IPS-NIHi7 (cell line): ENCODE measurements around the gene KIF1A.
"Not testable (repeated sequence)": the region's sequence is repeated elsewhere in the genome, so short reads cannot be mapped to it uniquely, and the experiment has no call there.

ENCODE experiments used
- DNase-seq: peaks from one replicate; pipeline ENCODE4 v3.0.0; 2012; ENCODE audit warnings: mixed read lengths; ENCODE audit errors: extremely low spot score

The KIF1A gene

GRCh38 chr2:240787521-240788472, 32.2 kb downstream of the KIF1A start:
- DNase-seq = no peak

DNA sequence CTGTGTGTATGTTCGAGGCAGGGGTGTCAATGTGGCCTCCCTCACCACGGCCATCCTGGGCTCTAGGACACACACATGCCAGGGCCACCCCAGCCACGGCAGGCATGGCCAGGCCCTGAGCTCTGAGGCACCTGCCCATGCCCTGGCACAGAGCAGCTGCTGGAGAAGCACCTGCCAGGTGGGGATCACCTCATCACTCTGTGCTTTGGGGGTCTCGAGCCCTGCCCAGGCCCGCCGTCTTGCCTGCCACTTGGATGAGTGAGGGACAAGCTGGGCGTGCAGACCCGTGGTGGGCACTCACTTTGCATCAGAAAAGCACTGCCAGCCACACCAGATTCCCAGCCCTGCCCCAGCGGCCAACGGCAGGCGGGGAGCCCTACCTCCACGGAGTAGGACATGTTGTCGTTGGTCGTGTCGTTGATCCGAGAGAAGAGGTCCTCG, 33.1 kb downstream of the KIF1A start:
- DNase-seq = no peak

DNA sequence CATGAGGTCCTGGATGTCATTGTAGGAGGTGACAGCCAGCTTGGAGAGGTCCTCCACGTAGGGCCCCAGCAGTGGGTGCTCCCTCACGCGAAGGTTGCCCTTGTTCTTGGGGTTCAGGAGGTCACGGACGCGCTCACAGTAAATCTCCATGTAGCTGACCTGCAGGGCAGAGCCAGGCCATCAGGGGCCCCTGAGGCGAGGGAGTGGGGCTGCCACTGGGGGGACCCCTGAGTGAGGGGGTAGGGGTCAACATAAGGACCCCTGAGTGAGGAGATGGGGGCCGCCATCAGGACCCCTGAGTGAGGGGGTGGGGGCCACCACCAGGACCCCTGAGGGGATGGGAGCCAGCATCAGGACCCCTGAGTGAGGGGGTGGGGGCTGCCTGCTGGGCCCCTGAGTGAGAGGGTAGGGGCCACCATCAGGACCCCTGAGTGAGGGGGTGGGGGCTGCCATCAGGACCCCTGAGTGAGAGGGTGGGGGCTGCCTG, 33.6 kb downstream of the KIF1A start:
- DNase-seq = no peak

DNA sequence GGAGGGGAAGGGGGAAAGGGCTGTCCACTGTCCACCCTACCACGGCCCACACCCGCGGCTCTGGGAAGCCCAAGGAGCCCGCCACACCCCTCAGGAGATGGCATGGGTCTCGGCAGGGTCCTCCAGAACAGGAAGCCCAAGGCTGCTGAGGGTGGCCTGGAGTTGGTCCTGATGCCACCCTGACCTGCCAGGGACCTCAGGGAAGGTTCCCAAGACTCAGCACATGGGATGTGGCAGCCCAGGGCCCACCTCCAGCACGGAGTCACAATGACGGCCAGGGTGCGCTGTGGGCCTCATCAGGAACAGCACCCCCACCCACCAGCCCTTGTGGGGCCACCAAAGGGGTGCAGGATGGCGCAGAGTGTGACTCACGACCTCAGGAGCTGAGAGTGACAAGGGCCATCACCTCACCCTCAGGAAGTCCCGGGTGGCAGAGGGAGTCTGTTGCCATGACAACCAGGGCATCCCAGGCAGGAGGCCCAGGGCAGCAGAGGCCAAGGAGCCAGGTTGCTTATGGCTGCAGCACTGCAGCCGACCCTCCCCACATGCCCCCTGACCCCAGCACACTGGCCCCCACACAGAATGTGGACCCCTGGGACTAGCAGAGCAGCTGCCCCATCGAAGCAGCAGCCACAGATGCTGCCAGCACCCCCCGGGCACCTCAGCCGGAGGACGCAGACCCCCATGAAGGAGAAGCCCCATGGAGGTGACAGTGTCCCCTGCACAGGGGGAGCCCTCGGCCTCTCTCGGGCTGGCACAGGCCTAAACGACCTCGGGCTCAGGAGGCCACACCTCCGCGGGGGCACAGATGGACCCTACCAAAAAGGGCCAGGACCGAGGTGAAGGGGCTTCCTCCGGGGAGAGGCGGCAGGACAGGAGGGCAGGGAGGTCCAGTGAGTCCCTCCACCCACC, 34.3 kb downstream of the KIF1A start:
- DNase-seq = no peak

DNA sequence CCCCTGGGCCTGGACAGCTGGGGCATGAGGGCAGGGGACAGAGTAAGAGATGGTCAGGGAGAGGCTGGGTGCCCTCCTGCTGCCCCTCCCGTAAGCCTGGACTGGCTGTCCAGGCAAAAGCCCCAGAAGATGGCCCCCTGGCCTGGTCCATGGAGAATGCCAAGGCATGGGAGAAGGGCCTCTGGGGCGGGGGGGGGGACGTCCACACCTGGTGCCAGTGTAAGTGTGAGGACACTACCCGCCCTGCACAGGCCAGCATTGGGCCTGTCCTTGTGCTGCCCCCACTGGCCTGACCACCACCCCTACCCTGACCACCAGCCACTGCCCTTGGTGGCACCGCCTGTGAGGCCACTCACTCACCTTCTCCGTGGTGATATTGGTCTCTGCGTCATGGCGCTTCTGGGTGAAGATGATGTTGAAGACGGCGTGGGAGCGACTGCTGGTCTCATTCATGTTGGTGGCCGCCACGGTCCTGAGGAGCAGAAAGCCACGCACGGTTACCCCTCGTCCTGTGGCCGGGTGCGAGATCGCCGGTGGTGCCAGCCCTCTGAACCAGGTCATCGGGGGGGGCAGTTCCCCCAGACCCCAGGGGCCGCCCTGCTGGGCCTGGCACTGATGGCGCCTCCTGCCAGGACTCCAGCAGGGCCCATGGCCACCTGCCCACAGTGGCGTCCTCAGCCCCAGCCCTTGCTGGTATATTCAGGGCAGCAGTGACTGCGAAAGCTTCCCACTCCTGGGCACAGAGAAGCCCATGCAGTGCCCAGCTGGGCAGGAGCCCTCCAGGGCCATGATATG, 35.2 kb downstream of the KIF1A start:
- DNase-seq = no peak

- no peak for DNase-seq
These were observed 36.0 kb downstream of the KIF1A start for GRCh38 chr2:240783819-240784621.

DNA sequence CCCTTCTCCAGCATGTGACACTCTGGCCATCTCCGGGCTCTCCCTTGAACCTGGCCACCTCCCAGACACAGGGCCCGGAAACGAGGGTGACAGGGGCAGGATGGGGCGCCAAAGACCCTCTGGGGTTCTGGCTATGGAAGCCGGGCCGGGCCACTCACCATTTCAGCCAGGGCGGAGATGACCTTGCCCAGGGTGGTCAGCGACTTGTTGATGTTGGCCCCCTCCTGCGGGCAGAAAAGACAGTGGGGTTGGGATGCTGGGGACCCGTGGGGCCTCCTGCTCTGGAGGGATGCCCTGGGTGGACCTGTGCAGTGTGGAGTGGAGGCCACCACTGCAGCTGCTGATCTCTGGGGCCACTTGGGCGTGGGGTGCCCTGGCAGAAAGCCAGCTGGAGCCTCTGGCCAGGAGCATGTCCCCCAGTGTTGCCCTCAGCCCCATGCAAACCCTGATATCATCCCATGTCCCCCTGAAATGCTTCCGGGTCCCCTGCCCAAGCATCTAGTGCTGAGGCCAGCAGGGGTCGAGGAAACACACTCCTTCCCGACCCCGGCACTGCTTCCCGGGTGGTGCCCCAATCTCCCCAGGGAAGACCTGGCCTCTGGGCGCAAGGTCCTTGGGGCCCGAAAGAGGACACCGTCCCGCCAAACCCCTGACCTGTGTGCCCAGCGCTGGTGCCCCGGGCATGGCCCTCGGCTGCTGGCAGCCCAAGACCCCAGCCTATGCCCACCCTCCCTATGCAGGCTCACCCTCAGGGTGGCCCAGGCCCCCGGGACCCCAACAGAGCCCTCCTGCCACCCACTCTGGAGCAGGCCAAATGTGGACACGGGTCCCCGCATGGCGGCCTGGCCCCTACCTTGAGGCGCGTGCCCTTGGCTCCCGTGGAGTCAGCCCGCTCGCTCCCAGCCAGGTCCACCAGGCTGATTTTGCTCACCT, 36.9 kb downstream of the KIF1A start:
- DNase-seq = no peak

- DNase-seq = no peak
These were observed 37.7 kb downstream of the KIF1A start for GRCh38 chr2:240782221-240782885.

GRCh38 chr2:240781471-240782220, 38.4 kb downstream of the KIF1A start:
- no peak for DNase-seq

- DNase-seq = no peak
These were observed 39.9 kb downstream of the KIF1A start for GRCh38 chr2:240780023-240780700.

GRCh38 chr2:240779250-240779832, 40.7 kb downstream of the KIF1A start:
- DNase-seq = not testable (repeated sequence)

- DNase-seq = no peak
These were observed 41.6 kb downstream of the KIF1A start for GRCh38 chr2:240778426-240778825.

DNA sequence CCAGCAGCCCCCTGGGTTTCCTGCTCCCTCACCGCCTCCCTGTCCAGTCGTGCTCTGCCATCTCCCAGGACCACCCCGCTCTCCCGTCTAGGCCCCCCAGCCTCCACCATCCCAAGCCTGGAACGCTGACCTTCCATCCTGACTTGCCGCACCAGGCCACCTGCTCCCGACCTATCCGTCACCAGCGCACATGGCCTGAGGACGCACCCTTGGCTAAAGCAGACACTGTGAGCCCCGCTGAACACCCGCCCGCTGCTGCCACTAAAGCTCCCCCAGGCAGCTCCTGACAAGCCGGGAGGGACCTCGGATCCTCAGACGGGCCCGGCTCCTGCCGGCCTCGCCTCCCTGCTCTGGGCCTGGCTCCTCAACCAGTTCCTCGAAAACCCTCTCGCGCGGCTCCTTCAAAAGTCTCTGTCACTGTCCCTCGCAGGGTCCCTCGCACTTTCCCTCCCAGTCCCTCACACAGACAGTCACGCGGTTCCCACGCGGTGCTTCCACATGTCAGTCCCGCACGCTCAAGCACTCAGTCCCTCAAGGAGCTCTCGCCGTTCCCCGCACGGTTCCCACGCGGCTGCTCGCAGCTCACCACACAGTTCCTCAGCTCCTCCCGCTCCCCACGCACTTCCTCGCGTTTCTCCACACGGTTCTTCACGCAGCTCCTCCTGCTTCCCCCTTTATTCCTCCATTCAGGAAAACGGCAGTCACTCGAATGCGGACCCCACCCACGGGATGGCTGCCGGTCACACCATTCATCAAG, 42.4 kb downstream of the KIF1A start:
- no peak for DNase-seq

GRCh38 chr2:240775905-240776304, 44.1 kb downstream of the KIF1A start:
- DNase-seq = no peak

DNA sequence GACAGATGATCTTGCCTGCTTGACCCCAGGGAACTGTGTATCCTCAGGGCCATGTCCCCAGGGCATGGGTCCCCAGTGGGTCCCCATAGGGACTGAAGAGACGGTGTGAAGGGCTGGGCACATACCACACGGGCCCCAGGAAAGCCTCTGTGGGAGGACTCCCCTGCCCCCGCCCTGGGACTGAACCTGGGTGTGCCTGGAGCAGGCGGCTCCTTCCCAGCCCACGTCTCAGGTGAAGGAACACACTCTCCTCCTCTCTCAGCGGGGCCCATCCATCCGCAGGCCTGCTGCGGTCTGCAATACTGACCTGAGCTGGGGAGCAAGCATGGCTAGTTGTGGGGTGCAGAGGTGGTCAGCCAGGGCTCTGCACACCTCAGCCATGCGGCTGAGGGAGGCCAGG, 45.2 kb downstream of the KIF1A start:
- DNase-seq = no peak

GRCh38 chr2:240769096-240769495, 50.9 kb downstream of the KIF1A start:
- no peak for DNase-seq
